ENCODE data around the gene CAMK2N1. TPM values are rescaled to one million over a fixed set of nuclear protein-coding genes. Genes with fewer than 3 reads are reported as not detected.

Gene CAMK2N1
- total and polyA plus RNA-seq, 11 donors = 3.8 to 10.0 (median 6.8) TPM

- DNase-seq = no peak
- H3K36me3 ChIP-seq = no peaks in the 10 kb centered on the region
- intact Hi-C loops (cut with DNase I) = loop anchor here in 1 of 10 donors (5.0 kb wide), 1 partner anchor 36 kb away; no protein-coding TSS in a partner anchor
- TF ChIP-seq, protein P1, sequence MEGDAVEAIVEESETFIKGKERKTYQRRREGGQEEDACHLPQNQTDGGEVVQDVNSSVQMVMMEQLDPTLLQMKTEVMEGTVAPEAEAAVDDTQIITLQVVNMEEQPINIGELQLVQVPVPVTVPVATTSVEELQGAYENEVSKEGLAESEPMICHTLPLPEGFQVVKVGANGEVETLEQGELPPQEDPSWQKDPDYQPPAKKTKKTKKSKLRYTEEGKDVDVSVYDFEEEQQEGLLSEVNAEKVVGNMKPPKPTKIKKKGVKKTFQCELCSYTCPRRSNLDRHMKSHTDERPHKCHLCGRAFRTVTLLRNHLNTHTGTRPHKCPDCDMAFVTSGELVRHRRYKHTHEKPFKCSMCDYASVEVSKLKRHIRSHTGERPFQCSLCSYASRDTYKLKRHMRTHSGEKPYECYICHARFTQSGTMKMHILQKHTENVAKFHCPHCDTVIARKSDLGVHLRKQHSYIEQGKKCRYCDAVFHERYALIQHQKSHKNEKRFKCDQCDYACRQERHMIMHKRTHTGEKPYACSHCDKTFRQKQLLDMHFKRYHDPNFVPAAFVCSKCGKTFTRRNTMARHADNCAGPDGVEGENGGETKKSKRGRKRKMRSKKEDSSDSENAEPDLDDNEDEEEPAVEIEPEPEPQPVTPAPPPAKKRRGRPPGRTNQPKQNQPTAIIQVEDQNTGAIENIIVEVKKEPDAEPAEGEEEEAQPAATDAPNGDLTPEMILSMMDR (IDR thresholded peaks at IDR 0.05) = no peak
- no peak for TF ChIP-seq POLR2A (IDR thresholded peaks at IDR 0.05)
- no peak for ATAC-seq
- H3K27me3 ChIP-seq = peaks cover 0 to 28% (median 4%) of the 10 kb centered on the region in 9 donors
- no peak overlapping the region for H3K4me3 ChIP-seq
- H3K27ac ChIP-seq = no peak overlapping the region
- no peaks in the 10 kb centered on the region for H3K9me3 ChIP-seq
- peaks cover 0 to 11% (median 5%) of the 10 kb centered on the region in 12 donors for H3K4me1 ChIP-seq
- 67 to 74% (median 70%) methylated on average over 6 of the region's 6 CpGs for WGBS, 4 donors
Measured at GRCh38 chr1:20530901-20531300, 44.9 kb upstream of the CAMK2N1 start.

GRCh38 chr1:20530306-20530705 lies 44.3 kb upstream of the CAMK2N1 start:
- no peak for DNase-seq
- no peak for TF ChIP-seq POLR2A (IDR thresholded peaks at IDR 0.05)
- TF ChIP-seq, protein P1 (IDR thresholded peaks at IDR 0.05) = no peak
- Histone ChIP-seq H3K27me3 (peaks cover 0 to 28% (median 4%) of the 10 kb centered on the region in 9 donors), H3K9me3 (no peaks in the 10 kb centered on the region), H3K4me1 (peaks cover 0 to 11% (median 5%) of the 10 kb centered on the region in 12 donors), H3K36me3 (no peaks in the 10 kb centered on the region), H3K4me3 (no peak overlapping the region), H3K27ac (no peak overlapping the region)
- intact Hi-C loops (cut with DNase I) = loop anchor here in 1 of 10 donors (5.0 kb wide), 1 partner anchor 37 kb away; no protein-coding TSS in a partner anchor
- ATAC-seq = no peak
- WGBS, 4 donors = 34 to 41% (median 38%) methylated on average over 8 of the region's 8 CpGs

- WGBS, 4 donors = 57 to 64% (median 61%) methylated on average over 7 of the region's 7 CpGs
- Histone ChIP-seq H3K36me3 (no peaks in the 10 kb centered on the region), H3K27me3 (peaks cover 0 to 28% (median 4%) of the 10 kb centered on the region in 9 donors), H3K4me1 (no peaks in the 10 kb centered on the region), H3K27ac (no peak overlapping the region), H3K4me3 (no peak overlapping the region), H3K9me3 (no peaks in the 10 kb centered on the region)
- DNase-seq (no peak), ATAC-seq (no peak)
- intact Hi-C loops (cut with DNase I) = loop anchor here in 3 of 10 donors (10.0 kb wide), 2 partner anchors 47 to 207 kb away; partner anchors contain the start of gene SH2D5 (in 3 of the 3)
- no peak for TF ChIP-seq POLR2A (IDR thresholded peaks at IDR 0.05)
- TF ChIP-seq, protein P1 (IDR thresholded peaks at IDR 0.05) = no peak
Measured at GRCh38 chr1:20528221-20528620, 42.2 kb upstream of the CAMK2N1 start.

GRCh38 chr1:20526267-20526666 lies 40.3 kb upstream of the CAMK2N1 start:
- Histone ChIP-seq H3K4me3 (no peak overlapping the region), H3K9me3 (no peaks in the 10 kb centered on the region), H3K4me1 (peaks cover 0 to 7% (median 0%) of the 10 kb centered on the region in 12 donors), H3K36me3 (no peaks in the 10 kb centered on the region), H3K27ac (no peak overlapping the region), H3K27me3 (peaks cover 0 to 28% (median 4%) of the 10 kb centered on the region in 9 donors)
- TF ChIP-seq, protein P1 (IDR thresholded peaks at IDR 0.05) = no peak
- no peak for TF ChIP-seq POLR2A (IDR thresholded peaks at IDR 0.05)
- ATAC-seq = no peak
- 82 to 86% (median 83%) methylated on average over 6 of the region's 6 CpGs for WGBS, 4 donors
- intact Hi-C loops (cut with DNase I) = loop anchor here in 3 of 10 donors (10.0 kb wide), 2 partner anchors 49 to 209 kb away; partner anchors contain the start of gene SH2D5 (in 3 of the 3)
- DNase-seq = no peak

Measured in heart left ventricle (tissue), 16 donors.